Left lung (tissue), 14 donors: ENCODE results near the gene PLCL2. TPM values are rescaled to one million over a fixed set of nuclear protein-coding genes. Genes with fewer than 3 reads are reported as not detected.

Experiments
- ATAC-seq: fragments of 200-7000 bp; cut with Tn5 transposase; one replicate; pipeline ENCODE4 v1.9.1; 2020; ENCODE audit warnings: moderate library complexity
- DNase-seq, 4 donors: peaks; one replicate each; pipeline ENCODE4 v3.0.0-alpha.2; 2013 to 2020
- H3K27ac ChIP-seq, 2 donors: fragments of 200-600 bp; sonication (generic) in 1 of 2; one replicate each; pipeline versions ENCODE4 v1.5.0 to v1.8.0; 2020 to 2021
- H3K27me3 ChIP-seq, 2 donors: fragments of 200-600 bp; sonication (generic) in 1 of 2; one replicate each; pipeline versions ENCODE4 v1.5.0 to v1.8.0; 2020 to 2021
- H3K36me3 ChIP-seq, 2 donors: fragments of 200-600 bp; sonication (generic) in 1 of 2; one replicate each; pipeline versions ENCODE4 v1.5.0 to v1.8.0; 2020 to 2021
- H3K4me1 ChIP-seq, 2 donors: fragments of 200-600 bp; one replicate each; pipeline ENCODE4 v1.8.0; 2021
- H3K4me3 ChIP-seq, 2 donors: fragments of 200-600 bp; sonication (generic) in 1 of 2; one replicate each; pipeline versions ENCODE4 v1.5.0 to v1.8.0; 2020 to 2021; ENCODE audit warnings: mild to moderate bottlenecking in 1 of 2
- H3K9me3 ChIP-seq, 2 donors: fragments of 200-600 bp; sonication (generic) in 1 of 2; one replicate each; pipeline versions ENCODE4 v1.5.0 to v1.8.0; 2020 to 2021
- CTCF ChIP-seq, 2 donors: fragments of 200-600 bp; sonication (generic) in 1 of 2; IDR thresholded peaks; one replicate each; pipeline versions ENCODE4 v1.5.0 to v1.8.0; 2021; ENCODE audit warnings: antibody characterized with exemption in 2 of 2
- intact Hi-C, 2 donors: fragments of 100-400 bp; cut with DNase I; formaldehyde crosslinking; loops; one replicate each; pipeline versions ENCODE4 v1.11.2 to v1.14.2; 2022
- long read RNA-seq, 12 donors: library from polyadenylated mRNA in 2 of 12; unstranded in 2 of 12; transcript quantifications; one replicate each; pipeline ENCODE4 v2.0.0 and lab custom pipeline, GENCODE V29; 2019 to 2026
- polyA plus RNA-seq, 6 donors: library from polyadenylated mRNA; unstranded; fragments of 120-200 nt; gene quantifications; one replicate each; pipeline ENCODE4 v1.2.1, GENCODE V29; 2013; ENCODE audit not compliant: insufficient read length in 6 of 6
- total RNA-seq, 2 donors: library from RNA; stranded (reverse); fragmentation: NEBNext Ultra II Directional; extraction: Animal tissue kit (Norgen Biotek cat#: 25700); gene quantifications; one replicate each; pipeline ENCODE4 v1.2.1, GENCODE V29; 2021
- donor health status: DM: no; HTN: yes; CAD: no.
- donor health status: DM: no; HTN: no; CAD: no.

PLCL2 gene
- total RNA-seq (10 to 100 TPM in 1 of 2 donors, 1 to 10 TPM in 1; 7.8 to 10.1 TPM), polyA plus RNA-seq (10 to 100 TPM in 4 of 6 donors, 1 to 10 TPM in 2; 9.5 to 15.7 (median 10.7) TPM)
- long read RNA-seq, donor 1, full-length matches to known transcripts, result 3 of 3 reads
- long read RNA-seq, donor 1, partial matches to known transcripts, result 0 of 3 reads
- long read RNA-seq, donor 1, other reads (novel, unspliced or antisense), result 0 of 3 reads
- long read RNA-seq, donor 2, result 0 reads
- long read RNA-seq, donor 3, result 0 reads
- long read RNA-seq, donor 4, partial matches to known transcripts, result 0 of 1 reads
- long read RNA-seq, donor 4, other reads (novel, unspliced or antisense), result 1 of 1 reads
- long read RNA-seq, donor 5, partial matches to known transcripts, result 7 of 7 reads
- long read RNA-seq, donor 5, other reads (novel, unspliced or antisense), result 0 of 7 reads
- long read RNA-seq, donor 6, full-length matches to known transcripts, result 2 of 2 reads
- long read RNA-seq, donor 6, partial matches to known transcripts, result 0 of 2 reads
- long read RNA-seq, donor 6, other reads (novel, unspliced or antisense), result 0 of 2 reads
- long read RNA-seq, donor 7, full-length matches to known transcripts, result 1 of 1 reads
- long read RNA-seq, donor 7, partial matches to known transcripts, result 0 of 1 reads
- long read RNA-seq, donor 7, other reads (novel, unspliced or antisense), result 0 of 1 reads
- long read RNA-seq, donor 8, full-length matches to known transcripts, result 2 of 2 reads
- long read RNA-seq, donor 8, partial matches to known transcripts, result 0 of 2 reads
- long read RNA-seq, donor 8, other reads (novel, unspliced or antisense), result 0 of 2 reads
- long read RNA-seq, donor 9, result 0 reads
- long read RNA-seq, donor 10, partial matches to known transcripts, result 1 of 1 reads
- long read RNA-seq, donor 10, other reads (novel, unspliced or antisense), result 0 of 1 reads
- long read RNA-seq, donor 11, full-length matches to known transcripts, result 3 of 3 reads
- long read RNA-seq, donor 11, partial matches to known transcripts, result 0 of 3 reads
- long read RNA-seq, donor 11, other reads (novel, unspliced or antisense), result 0 of 3 reads
- long read RNA-seq, donor 12, full-length matches to known transcripts, result 1 of 1 reads
- long read RNA-seq, donor 12, partial matches to known transcripts, result 0 of 1 reads
- long read RNA-seq, donor 12, other reads (novel, unspliced or antisense), result 0 of 1 reads

GRCh38 chr3:16884748-16885592 is at the start of gene PLCL2:
PLCL2 (plus strand) TSS chr3:16884955; CDS start chr3:16885040, 85 bp downstream.
- DNase-seq (peak; percentile 45 to 92 (median 52)), ATAC-seq (peak; percentile 62)
- Histone ChIP-seq H3K27ac (peak within 1 kb of the TSS; percentile 84 to 97), H3K36me3 (no peaks in the 10 kb centered on the region), H3K4me3 (peak within 1 kb of the TSS; percentile 72 to 82), H3K27me3 (no peaks in the 10 kb centered on the region), H3K4me1 (peaks cover 0 to 47% of the 10 kb centered on the region in 2 donors), H3K9me3 (no peaks in the 10 kb centered on the region)
- no peak for TF ChIP-seq CTCF (IDR thresholded peaks at IDR 0.05)
- intact Hi-C loops, result no loop called here

- ATAC-seq (no peak), DNase-seq (no peak)
- H3K4me1 ChIP-seq, result peaks cover 0 to 7% of the 10 kb centered on the region in 2 donors
- no peak overlapping the region for H3K27ac ChIP-seq
- intact Hi-C loops, result no loop called here
- no peak for TF ChIP-seq CTCF (IDR thresholded peaks at IDR 0.05)
- H3K9me3 ChIP-seq, result no peaks in the 10 kb centered on the region
- H3K27me3 ChIP-seq, result no peaks in the 10 kb centered on the region
- no peaks in the 10 kb centered on the region for H3K36me3 ChIP-seq
- no peak overlapping the region for H3K4me3 ChIP-seq
Observed at GRCh38 chr3:16836505-16837237, 48.1 kb upstream of the PLCL2 start.

- no peak overlapping the region for H3K27ac ChIP-seq
- peaks cover 0 to 16% of the 10 kb centered on the region in 2 donors for H3K4me1 ChIP-seq
- no peaks in the 10 kb centered on the region for H3K9me3 ChIP-seq
- intact Hi-C loops, result no loop called here
- no peak overlapping the region for H3K4me3 ChIP-seq
- TF ChIP-seq CTCF (IDR thresholded peaks at IDR 0.05), result no peak
- DNase-seq (peak in 1 of 4 donors; percentile 62), ATAC-seq (no peak)
- no peaks in the 10 kb centered on the region for H3K36me3 ChIP-seq
- H3K27me3 ChIP-seq, result no peaks in the 10 kb centered on the region
Observed at GRCh38 chr3:16837602-16838001, 47.2 kb upstream of the PLCL2 start.

- ATAC-seq (no peak), DNase-seq (no peak)
- H3K27me3 ChIP-seq, result no peaks in the 10 kb centered on the region
- no peak overlapping the region for H3K27ac ChIP-seq
- no peaks in the 10 kb centered on the region for H3K9me3 ChIP-seq
- no peaks in the 10 kb centered on the region for H3K36me3 ChIP-seq
- no peak overlapping the region for H3K4me3 ChIP-seq
- intact Hi-C loops, result no loop called here
- H3K4me1 ChIP-seq, result peaks cover 0 to 26% of the 10 kb centered on the region in 2 donors
- TF ChIP-seq CTCF (IDR thresholded peaks at IDR 0.05), result no peak
Observed at GRCh38 chr3:16838561-16838960, 46.2 kb upstream of the PLCL2 start.
